BE2C (cell line): Measurements from ENCODE around the gene EDN2.

Experiments
- DNase-seq: peaks from one replicate; pipeline ENCODE4 v3.0.0-alpha.2; 2020
- H3K27me3 ChIP-seq: fragments of 250-450 bp; sonication (Bioruptor Pico); 2 replicates; pipeline ENCODE4 v1.5.1; 2020; ENCODE audit warnings: mild to moderate bottlenecking
- H3K36me3 ChIP-seq: fragments of 250-450 bp; sonication (Bioruptor Pico); 2 replicates; pipeline ENCODE4 v1.5.1; 2020; ENCODE audit warnings: mild to moderate bottlenecking
- H3K4me1 ChIP-seq: fragments of 250-450 bp; sonication (Bioruptor Pico); 2 replicates; pipeline ENCODE4 v1.5.1; 2020
- H3K4me3 ChIP-seq: 2 replicates; pipeline ENCODE4 v1.5.1; 2011; ENCODE audit warnings: low read depth, low read length
- H3K9me3 ChIP-seq: fragments of 250-450 bp; sonication (Bioruptor Pico); 2 replicates; pipeline ENCODE4 v1.5.1; 2020
- CTCF ChIP-seq: IDR thresholded peaks from 2 replicates; pipeline ENCODE4 v1.5.1; 2012; ENCODE audit warnings: mild to moderate bottlenecking, low read depth, low read length

Gene EDN2

DNA sequence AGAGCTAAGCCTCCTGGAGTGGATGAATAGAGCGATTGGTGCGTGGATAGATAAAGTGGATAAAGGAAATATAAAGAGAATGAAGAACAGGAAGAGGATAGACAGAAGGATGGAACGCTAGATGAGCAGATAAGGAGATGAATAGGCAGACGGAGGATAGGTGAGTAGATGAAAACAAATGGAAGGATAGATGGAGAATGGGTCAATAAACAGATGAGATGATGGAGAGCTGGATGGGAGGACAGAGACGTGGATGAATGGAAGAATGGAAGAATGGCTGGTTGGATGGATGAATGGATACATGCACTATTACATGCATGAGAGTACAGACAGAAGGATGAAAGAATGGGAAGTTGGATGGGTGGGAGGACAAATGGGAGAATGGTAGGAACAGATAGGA lies 35.2 kb upstream of the EDN2 start:
- H3K4me1 ChIP-seq = peaks cover 3% of the 10 kb centered on the region; the same call in 1 of the 2 replicates
- no peak for DNase-seq
- no peak overlapping the region for H3K4me3 ChIP-seq
- H3K27me3 ChIP-seq = no peaks in the 10 kb centered on the region
- no peaks in the 10 kb centered on the region for H3K9me3 ChIP-seq
- no peaks in the 10 kb centered on the region for H3K36me3 ChIP-seq
- no peak for TF ChIP-seq CTCF

DNA sequence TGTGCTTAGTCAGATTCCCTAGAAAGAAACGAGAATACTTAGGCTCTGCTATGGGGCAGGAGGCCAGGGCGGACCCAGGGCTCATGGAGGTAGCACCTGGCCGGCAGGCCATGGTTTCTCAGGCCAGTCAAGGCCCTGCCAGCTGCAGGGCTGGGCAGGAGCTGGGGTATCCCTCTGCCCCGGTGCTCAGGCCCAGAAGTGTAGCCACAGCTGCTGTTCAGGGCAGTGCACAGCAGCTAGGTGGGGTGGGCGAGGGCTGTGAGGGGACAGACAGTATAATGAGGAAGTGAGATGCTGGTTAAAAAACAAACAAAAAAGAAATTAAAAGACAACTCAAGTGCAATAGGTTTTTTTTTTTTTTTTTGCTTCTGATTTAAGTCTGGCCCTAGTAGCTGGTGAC lies 34.0 kb upstream of the EDN2 start:
- TF ChIP-seq CTCF = no peak
- H3K9me3 ChIP-seq = no peaks in the 10 kb centered on the region
- DNase-seq = no peak
- peaks cover 3% of the 10 kb centered on the region; the same call in 1 of the 2 replicates for H3K4me1 ChIP-seq
- H3K36me3 ChIP-seq = no peaks in the 10 kb centered on the region
- H3K27me3 ChIP-seq = no peaks in the 10 kb centered on the region
- H3K4me3 ChIP-seq = no peak overlapping the region

- no peak for TF ChIP-seq CTCF
- H3K27me3 ChIP-seq = no peaks in the 10 kb centered on the region
- no peaks in the 10 kb centered on the region for H3K9me3 ChIP-seq
- peaks cover 3% of the 10 kb centered on the region; the same call in 1 of the 2 replicates for H3K4me1 ChIP-seq
- peak overlapping the region; percentile 63 for H3K4me3 ChIP-seq
- H3K36me3 ChIP-seq = no peaks in the 10 kb centered on the region
- DNase-seq = no peak
These were observed 32.6 kb upstream of the EDN2 start for GRCh38 chr1:41517062-41517438.

GRCh38 chr1:41516168-41517061 lies 31.9 kb upstream of the EDN2 start:
- Histone ChIP-seq H3K27me3 (no peaks in the 10 kb centered on the region), H3K4me1 (peaks cover 3% of the 10 kb centered on the region; the same call in 1 of the 2 replicates), H3K9me3 (no peaks in the 10 kb centered on the region), H3K36me3 (no peaks in the 10 kb centered on the region), H3K4me3 (peak overlapping the region; percentile 63)
- DNase-seq = peak; percentile 83
- peak; percentile 69 for TF ChIP-seq CTCF

GRCh38 chr1:41515778-41516167 lies 31.3 kb upstream of the EDN2 start:
- Histone ChIP-seq H3K27me3 (no peaks in the 10 kb centered on the region), H3K9me3 (no peaks in the 10 kb centered on the region), H3K4me3 (no peak overlapping the region), H3K36me3 (no peaks in the 10 kb centered on the region), H3K4me1 (peaks cover 3% of the 10 kb centered on the region; the same call in 1 of the 2 replicates)
- no peak for DNase-seq
- TF ChIP-seq CTCF = no peak

- no peak for DNase-seq
- no peaks in the 10 kb centered on the region for H3K27me3 ChIP-seq
- no peaks in the 10 kb centered on the region for H3K36me3 ChIP-seq
- no peaks in the 10 kb centered on the region for H3K9me3 ChIP-seq
- H3K4me1 ChIP-seq = peaks cover 3% of the 10 kb centered on the region; the same call in 1 of the 2 replicates
- H3K4me3 ChIP-seq = no peak overlapping the region
- no peak for TF ChIP-seq CTCF
These were observed 30.7 kb upstream of the EDN2 start for GRCh38 chr1:41515131-41515678.
